ENCODE measurements around the gene S100A5.
A peak's percentile ranks its signal among the peaks of the same experiment; 100 is the strongest.
"Not testable (repeated sequence)": the region's sequence is repeated elsewhere in the genome, so short reads cannot be mapped to it uniquely, and the experiment has no call there.

Gene S100A5

GRCh38 chr1:153566414-153567371 lies 26.0 kb upstream of the S100A5 start:
- peak; percentile 85 to 86 for ATAC-seq

DNA sequence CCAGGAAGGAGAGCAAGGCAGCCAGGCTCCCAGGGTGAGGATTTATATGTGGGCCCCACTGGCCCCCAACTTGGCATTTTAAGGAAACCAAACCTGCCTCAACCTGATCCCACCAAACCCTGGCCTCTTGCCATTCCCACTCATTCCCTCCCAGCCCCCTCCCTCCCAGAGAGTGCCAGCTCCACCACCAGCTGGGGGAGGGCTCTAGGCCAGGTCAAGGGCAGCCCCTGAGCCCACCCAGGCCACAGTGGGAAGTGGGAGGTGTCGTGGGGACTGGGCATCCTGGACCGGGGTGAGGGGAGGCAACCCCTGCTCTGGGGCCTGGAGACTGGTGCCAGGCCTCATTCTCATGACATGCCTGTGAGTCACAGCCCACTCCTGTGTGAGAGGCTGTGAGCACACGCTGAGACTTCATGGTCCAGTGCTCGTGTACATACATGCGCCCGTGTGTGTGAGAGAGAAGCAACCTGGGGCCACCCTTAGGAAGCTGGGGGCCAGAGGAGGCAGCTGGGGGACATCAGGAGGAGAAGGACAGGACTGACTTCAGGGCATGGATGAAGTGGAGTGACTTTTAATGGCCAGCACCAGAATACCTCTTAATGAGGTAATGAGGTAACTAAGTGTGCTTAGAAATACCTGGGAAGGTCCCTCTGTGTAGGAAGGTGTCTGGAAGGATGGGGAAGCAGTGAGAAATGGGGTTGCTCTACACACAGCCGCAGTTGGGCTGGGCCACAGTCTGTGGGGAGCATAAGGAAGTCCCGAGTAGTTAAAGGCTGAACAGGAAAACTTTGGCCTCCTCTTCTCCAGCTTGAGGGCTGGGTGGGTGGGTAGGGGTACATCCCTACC lies 25.0 kb upstream of the S100A5 start, which contains the start of gene S100A2:
Gene S100A2, minus strand, starts transcription at position 316 of the 846 bp plus-strand sequence. CDS start 1,967 bp downstream, outside the sequence.
- ATAC-seq = peak; percentile 84

- no peak for ATAC-seq
Measured at GRCh38 chr1:153563991-153564390, 23.3 kb upstream of the S100A5 start.

DNA sequence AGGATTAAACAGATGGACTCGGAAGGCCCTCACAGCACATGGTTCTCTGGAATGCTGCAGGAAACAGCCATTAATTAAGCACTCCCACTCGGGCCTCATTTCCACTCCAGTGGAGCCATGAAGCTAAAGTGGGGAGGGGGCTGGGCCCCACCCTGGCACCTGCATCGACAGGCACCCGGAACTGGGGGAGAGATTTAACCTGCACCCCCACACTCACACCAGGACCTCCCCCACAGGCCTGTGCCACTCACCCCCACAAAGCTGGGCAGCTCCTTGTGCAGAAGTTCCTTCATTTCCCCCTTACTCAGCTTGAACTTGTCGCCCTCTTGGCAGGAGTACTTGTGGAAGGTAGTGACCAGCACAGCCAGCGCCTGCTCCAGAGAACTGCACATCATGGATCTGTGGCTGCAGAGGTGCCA lies 22.8 kb upstream of the S100A5 start:
- ATAC-seq = no peak

DNA sequence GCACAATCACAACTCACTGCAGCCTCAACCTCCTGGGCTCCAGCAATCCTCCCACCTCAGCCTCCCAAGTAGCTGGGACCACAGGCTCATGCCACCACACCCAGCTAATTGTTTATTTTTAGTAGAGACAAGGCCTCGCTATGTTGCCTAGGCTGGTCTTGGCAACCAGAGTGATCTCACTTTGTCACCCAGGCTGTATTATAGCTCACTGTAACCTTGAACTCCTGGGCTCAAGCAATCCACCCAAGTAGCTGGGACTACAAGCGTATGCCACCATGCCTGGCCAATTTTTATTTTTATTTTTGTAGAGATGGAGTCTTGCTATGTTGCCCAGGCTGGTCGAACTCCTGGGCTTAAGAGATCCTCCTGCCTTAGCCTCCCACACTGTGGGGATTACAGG lies 21.3 kb upstream of the S100A5 start:
- ATAC-seq = not testable (repeated sequence)

GRCh38 chr1:153561466-153561985 lies 20.8 kb upstream of the S100A5 start:
- no peak for ATAC-seq

DNA sequence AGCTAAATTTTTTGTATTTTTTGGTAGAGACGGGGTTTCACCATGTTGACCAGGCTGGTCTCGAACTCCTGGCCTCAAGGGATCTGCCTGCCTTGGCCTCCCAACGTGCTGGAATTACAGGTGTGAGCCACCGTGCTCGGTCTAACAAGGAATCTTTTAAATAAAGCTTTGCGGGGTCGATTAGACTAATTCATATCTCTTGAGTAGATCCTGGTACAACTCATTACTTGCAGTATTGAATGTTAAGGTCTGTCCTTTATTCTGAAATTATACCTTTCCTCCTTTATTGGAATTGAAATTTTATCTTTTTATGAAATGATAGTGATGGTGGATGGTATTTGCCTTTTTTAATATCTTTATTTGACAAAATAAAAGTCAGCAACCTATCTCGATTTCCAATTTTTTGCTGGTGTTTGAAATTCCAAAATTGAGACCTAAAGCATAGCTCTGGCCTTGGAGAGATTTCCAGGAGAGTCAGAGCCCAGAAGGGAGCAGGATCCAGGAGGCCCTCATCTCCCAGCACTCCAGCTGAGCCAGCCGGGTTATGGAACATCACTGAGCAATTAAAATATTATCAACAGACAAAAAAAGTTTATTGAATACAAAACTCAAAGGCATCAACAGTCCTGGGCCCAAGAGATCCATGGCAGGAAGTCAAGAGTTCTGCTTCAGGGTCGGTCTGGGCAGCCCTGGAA lies 20.2 kb upstream of the S100A5 start:
- no peak for ATAC-seq

GRCh38 chr1:153560241-153560640 lies 19.5 kb upstream of the S100A5 start:
- ATAC-seq = no peak

DNA sequence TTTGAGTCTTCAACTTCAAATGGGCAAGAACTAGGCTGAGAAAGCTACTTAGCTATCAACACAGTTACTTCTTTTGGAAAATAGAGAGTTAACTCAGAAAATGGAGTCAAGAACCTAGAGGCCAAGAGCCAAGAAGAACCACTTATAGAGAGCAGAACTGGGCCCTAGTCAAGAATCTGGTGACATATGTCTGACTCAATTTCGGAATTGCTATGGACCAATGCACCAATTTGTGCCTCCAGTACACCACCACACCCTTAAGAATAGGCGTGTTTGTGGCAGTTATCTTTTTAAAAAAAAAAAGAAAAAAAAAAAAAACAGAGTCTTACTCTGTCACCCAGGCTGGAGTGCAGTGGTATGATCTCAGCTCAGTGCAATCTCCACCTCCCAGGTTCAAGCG lies 17.1 kb upstream of the S100A5 start:
- ATAC-seq = no peak

GRCh38 chr1:153556348-153556747 lies 15.6 kb upstream of the S100A5 start:
- no peak for ATAC-seq

DNA sequence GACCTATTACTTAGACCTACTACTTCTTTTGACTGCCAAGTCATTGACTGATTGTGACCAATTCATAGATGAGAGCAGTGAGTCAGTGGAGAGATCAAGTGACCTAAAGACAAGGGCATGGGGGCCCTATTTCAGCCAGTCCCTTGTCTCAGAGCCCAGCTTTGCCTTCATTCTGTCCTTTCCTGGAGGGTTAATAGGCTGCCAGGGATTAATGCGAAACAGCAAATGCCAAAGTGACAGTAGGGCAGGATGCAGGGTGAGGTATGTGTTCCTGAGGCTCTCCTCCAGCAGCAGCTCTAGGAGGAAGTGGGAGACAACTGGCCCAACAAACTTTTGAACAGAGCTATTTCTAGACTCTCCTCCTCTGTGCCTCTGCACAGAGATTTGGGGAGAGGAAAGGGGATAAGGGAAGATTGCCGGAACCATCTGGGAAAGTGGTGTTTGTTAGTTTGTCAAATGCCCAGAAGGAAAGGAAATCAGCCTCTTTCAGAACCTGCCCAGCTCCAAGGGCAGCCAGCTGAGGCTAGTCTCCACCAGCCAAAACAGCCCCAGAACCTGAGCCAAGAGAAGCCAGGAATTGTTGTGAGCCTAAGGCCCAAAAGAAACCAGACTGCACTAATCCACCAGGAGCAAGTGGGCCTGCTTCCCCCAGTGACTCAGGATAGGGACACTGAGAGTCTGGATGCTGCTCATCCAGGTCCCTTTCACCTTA lies 13.3 kb upstream of the S100A5 start:
- ATAC-seq = no peak

DNA sequence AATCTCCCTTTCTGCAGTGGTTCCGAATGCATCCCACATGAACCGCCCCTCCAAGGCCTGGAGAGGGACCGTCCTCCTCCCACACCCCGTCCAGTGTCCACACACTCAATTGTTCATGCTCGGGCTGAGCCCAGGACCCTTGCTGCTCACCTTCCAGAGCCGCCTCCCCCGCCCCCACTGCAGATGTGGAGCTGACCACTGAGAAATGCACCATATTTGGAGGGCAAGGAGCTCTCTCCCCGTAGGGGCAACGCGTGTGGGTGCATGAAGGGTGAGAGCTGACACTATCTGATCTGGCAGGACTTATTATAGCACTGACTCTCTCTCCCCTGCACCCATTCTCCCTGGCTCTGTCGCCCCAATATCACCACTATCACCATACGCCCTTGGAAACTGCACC lies 12.4 kb upstream of the S100A5 start:
- no peak for ATAC-seq

DNA sequence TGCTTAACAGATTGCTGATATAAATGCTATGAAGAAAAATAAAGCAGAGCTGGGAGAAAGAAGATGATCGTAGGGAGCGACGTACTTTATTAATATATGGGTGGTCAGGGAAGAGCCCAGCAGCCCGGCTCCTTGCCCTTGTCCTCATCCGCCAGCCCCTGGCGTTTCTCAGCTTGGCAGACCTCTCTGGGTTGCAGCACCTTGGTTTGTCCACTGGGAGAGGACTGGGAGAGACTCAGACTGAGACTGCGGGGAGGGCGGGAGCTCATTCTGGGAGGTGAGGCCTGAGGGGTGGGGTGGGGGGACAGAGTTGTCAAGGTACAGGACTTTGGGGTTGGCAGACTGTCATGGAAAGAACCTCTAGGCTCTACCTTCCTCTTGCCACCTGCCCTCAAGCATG lies 11.6 kb upstream of the S100A5 start:
- no peak for ATAC-seq

GRCh38 chr1:153550827-153551500 lies 10.2 kb upstream of the S100A5 start:
- no peak for ATAC-seq

DNA sequence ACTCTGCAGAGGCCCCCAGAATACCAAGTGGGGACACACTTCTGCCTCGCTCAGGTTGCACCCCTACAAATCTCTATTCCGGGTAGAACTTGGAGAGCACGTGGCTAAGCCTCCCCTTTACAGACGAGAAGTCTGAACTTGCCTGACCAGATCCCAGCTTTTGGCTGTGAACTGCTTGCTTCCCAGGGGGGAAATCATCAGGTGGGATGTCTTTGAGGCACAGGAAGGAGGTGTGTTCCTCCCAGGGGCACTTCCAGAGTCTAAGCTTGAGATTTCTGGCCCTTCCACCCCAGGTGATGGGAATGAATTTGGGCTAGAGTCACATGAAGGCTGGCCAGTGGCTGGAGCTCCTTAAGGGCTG lies 9.6 kb upstream of the S100A5 start:
- no peak for ATAC-seq

DNA sequence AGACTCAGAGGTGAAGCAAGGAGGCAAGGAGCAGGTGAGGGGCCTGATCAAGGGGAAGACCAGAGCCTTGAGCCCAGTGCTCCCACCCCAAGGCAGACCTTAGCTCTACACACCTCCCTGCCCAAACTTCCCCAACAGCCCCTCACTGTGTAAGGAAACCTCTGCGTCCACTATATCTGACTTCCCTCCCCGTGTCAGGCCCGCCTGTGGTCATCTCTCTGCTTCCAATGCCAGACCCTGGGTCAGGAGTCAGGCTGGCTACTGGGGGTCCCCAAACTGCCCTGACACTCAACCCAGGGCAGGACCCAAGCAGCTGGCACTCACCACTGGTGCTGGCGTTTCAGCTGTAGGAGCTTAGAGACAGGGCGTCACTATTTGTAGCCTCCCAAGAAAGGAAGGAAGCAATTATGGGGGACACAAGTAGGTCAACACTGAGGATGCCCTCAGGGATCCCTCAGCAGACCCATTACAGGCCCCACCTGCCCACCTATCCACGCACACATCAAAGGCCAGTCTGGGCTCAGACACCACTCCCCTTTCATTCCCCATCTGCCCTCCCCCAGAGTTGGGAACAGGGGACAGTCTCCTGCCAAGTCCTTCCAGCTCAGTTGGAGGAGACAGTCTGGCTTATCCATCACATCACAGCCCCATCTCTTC lies 9.1 kb upstream of the S100A5 start:
- ATAC-seq = no peak

DNA sequence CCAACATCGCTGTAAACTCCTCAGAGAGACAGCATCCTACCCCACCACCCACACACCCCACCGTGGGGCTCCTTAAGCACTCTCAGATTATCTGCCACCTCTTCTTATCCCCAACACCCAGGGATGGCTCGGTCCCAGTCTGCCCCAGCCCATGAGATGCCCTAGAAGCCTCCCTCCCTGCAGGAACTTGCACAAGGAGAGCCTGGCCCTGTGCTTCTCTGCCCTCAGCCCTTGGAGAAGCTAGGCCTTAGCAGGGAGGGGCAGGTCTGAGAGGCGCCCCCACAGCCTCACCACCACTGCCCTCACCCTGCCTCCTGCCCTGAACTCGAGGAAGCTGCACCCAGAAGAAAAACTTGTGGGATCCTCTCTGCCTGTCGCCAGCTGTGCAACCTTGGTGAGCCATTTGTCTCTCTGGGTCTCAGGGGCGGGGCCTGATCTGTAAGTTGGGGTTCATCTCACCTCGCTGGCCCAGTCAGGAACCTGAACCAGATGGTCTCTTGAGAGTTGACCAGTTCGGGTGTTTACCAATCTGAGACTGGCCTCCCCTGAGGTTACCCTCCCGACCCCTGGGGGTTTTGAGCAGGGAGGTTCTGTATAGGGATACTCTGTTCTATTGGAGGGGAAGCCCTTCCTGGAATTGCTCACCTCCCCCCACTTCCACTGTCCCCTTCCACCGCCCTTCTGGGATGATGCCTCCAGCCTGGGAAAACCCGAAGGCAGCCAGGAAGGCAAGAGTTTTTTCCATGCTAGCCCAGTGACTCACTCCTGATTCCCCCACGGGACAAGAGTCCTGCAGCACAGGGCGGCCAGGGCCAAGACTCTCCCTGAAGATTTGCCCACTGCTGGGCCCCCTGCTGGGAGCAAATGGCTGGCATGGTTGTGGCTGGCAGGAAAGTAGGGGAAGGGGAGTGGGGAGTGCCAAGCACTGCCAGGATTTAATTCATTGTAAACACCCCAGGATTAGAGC lies 8.3 kb upstream of the S100A5 start, which contains the start of gene S100A3:
Gene S100A3, minus strand, starts transcription at position 537 of the 967 bp plus-strand sequence. CDS start 773 bp downstream, outside the sequence.
- no peak for ATAC-seq

DNA sequence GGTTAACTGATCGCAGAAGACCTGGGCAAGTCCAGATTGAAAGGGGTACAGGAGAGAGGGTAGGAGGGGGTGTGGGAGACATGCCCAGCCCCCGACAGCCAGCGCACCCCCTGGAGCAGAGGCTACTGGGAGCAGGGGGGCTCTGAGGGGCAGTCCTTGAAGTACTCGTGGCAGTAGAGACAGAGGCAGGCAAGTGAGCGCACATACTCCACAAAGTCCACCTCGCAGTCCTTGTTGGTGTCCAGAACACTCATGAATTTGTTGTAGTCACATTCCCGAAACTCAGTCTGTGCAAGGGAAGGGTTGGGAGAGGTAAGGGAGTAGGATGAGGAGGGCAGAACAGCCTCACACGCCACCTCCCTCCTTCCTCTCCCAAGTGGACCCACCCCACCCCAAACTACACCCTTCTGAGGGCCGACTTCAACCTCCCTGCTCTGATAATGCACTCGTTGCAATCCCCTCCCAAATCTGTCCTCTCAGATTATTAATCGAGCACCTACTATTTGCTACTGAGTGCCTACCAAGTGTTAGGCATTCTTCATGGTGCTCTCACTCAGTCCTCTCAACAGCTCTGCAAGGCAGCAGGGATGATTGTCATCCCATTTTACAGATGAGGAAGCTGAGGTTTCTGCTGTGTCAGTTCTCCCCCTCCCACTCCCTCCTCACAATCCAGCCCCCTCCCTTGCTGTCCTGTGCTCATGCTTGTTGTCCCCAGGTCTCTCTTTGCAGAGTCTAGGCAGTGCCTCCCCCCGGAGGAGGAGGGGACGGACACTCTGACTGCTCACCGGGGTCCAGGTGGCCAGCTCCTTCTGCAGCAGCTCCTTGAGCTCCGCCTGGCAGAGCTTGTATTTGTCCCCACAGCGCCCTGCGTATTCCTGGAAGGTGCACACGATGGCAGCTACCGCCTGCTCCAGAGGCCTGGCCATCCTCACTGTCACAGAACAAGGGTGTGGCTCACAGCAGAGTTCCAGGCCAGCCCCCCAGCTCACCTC lies 7.1 kb upstream of the S100A5 start:
- ATAC-seq = no peak

Data from activated CD4-positive, CD25-positive, alpha-beta regulatory T cell treated with anti-CD3 and anti-CD28 coated beads, Interleukin-2, amount 50 U/mL, for 24 hours (primary cell).